HL-60/S4 (cell line): ENCODE results near the gene ST8SIA1.

Source experiments
- in situ Hi-C: fragments of 300-500 bp; cut with MboI; formaldehyde crosslinking; loops from 2 replicates; pipeline ENCODE4 v1.14.3; 2022; ENCODE audit warnings: low sequenced_read_pairs

ST8SIA1 gene

DNA sequence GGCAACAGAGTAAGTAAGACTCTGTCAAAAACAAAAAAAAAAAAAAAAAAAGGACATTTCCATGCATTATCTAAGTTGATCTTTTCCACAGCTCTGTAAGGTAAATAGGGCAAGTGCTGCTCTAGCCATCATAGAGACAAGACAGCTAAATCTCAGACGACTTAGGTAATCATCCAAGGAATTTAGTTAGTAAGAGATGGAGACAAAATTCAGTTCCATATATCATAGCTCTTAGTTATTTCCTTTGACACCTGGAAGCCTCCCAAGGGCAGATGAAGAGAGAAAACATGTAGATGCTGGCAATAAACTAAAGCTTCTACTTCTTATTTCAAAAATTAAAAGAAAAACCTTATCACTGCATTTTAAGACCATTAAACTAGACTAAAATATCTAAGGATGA is 48.7 kb downstream of the ST8SIA1 start:
- in situ Hi-C loops = no loop called here

DNA sequence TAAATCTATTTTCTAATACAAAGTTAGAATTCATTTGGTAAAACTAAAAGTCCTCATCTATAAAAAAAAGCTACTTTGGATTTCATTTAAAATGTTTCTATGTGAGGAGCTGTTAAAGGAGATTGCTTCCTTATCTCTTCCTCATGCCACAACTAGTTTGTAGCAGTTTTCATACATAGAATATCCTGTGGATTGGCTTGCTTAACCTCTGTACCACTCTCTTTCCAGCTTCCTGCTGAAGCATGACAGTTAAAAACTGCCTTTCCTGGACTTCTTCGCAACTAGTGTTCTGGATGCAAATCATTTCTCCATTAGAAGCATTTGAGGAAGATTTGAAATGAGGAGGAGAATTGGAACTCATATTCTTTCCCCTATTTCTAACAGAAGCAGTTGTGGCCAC is 49.6 kb downstream of the ST8SIA1 start:
- in situ Hi-C loops = no loop called here

DNA sequence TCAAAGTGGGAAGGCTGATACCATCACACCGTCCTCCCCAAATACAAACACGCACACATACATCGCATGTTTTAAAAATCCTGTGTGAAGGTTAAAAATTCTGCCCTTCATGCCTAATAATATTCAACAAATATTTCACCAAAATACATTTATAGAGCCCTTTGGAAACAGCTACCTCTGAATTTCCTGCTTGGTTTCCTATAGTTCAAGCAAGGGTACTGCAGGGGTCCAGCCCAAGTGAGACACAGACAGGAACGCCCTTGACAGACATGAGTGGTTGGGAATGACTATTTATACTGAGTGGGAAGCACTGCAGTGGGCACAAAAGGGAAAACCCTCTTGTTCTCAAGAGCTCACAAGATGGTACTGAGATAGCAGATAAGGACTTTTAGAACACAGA is 51.0 kb downstream of the ST8SIA1 start:
- in situ Hi-C loops = no loop called here

DNA sequence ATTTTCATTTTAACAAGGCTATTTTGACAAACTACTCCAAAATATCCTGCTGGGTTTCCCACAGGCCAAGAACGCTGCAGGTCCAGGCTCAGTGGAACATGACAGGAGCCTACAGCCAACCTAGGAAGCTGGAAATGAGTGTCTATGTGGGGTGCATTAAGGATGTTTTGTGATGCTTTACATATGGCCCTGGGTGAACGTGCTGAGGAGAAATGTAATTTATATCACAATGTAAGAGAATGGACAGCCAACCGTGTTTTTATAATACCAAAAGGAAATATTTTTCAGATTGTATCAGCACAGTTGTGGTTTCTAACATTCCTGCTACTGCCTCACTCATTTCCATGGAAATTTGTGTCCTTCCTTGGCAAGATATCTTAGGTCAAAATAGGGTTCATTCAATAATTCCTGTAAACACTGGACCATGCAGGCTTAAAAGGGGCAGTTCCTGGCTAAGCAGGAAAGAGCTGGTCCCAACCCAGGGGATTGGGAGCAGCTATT is 51.5 kb downstream of the ST8SIA1 start:
- in situ Hi-C loops = no loop called here

DNA sequence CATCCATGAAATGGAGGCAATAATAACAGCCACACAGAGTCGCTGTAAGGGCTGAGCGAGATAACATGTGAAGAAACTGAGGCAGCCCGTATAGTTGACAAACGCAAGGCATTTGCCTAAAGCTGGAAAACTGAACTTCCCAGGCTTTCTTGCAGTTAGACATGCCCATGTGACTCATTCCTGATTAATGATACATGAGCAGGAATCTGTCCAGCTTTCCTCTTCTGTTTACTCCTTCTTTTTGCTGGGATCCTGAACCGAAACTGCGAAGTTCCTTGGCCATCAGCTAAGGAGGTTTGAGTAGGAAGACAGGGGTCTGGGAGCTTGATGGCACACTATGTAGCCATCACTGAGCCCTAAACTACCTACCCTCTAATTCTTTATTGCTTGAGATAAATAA is 52.2 kb downstream of the ST8SIA1 start:
- in situ Hi-C loops = no loop called here

DNA sequence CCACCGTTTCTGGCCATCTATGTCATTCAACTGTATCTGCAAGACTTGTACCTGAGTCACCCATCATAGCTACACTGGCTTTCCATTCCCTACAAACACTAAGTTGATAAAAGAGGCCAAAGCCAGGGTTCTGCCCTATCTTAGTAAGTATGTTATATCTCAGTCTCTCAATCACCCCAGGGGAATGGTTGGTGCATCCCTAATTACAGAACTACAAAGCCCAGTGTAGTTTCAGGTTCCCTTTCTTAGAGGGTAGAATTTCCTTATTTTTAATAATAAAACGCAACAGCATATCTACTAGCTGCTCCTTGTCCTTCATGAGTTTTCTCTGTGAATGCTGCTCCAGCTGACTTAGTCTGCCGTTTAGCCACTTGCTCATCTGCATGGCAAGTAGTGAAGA is 57.6 kb downstream of the ST8SIA1 start:
- in situ Hi-C loops = no loop called here

DNA sequence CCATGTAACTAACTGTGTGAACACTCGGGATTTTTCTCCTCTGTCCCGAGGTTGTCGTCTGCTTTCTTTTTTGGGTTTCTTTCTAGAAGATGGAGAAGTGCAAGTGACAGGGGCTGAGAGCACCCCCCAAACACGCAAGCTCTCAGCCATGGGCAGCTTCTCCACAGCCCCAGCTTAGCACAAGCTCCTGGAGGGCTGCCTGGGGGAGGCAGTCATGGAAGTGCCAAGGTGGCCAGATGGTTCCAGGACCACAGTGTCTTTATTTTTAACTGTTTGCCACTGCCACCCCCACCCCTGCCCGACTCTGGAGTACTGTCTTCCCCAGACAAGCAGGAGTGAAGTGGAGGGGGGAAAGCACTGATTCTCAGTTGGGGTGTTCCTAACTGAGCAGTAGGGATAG is 58.2 kb downstream of the ST8SIA1 start:
- in situ Hi-C loops = no loop called here

DNA sequence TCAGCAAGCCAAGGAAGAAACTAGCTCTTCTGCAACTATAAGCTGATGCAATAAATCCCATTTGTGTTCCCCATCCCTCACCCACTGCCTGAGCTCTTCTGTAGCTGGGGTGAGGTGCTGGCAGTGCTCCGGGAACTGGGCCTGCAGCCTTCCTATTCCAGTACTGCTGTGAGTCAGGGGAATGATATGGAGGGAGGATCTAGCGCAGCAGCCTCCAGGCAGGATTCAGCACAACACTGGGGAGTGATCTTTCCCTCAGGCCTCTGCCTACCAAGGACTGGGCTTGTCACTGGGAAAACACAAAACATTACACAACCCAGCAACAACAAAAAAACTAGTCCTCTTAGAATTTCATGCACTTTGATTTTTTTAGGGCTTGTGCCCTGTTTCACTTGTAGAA is 58.7 kb downstream of the ST8SIA1 start:
- in situ Hi-C loops = no loop called here

DNA sequence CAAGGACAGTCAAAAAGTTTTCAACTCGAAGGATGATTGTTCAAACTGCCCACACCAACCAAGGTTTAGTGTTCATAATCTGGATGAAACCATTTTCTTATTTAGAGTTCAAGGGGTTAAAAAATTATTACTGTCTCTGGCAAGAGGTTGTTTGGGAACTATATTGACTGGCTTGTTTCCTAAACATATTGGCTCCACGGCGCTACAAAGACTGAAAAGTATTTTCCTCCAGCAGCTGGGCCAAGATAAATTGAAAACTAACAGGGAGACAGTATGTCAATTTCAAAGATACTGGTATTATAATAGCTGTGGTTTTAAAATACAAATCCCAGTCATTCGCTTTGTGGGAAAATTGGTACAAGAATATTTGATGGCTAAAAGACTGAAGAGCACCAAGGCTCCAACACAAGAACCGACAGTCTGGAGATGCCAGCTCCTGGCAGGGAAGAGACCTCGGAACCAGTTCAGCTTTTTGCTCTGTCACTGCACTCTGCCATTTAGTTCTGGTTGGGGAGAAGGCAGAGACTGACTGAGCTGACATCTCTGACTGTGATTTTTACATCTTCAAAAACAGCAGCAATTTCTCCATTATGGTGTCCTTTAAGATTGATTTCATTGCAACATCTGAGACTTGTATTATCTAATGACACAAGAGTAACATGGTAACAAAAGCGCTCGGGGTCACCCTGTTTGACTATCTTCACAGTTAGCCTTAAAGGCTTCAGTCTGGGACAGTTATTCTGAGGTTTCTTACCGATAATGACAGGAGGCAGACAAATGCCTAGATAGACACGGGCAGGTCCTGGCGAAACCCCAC is 62.0 kb downstream of the ST8SIA1 start:
- in situ Hi-C loops = no loop called here

DNA sequence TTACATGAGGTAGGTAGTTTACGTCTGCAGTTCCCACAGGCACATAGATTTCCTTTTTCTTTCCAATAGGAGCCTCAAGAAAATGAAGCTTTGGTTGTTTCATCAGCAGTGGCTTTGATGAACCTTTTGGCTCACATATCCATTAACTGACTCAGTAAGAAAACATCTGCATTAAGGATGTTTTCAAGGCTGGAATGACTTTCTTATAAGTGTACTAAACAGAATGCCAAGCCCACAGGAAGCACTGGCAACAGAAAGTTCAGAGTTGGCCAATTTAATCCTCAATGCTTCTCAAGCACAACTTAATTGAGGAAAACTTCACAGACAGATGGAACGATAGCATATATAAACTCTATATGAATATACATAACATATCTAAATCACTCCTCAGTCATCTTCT is 63.5 kb downstream of the ST8SIA1 start:
- in situ Hi-C loops = no loop called here

DNA sequence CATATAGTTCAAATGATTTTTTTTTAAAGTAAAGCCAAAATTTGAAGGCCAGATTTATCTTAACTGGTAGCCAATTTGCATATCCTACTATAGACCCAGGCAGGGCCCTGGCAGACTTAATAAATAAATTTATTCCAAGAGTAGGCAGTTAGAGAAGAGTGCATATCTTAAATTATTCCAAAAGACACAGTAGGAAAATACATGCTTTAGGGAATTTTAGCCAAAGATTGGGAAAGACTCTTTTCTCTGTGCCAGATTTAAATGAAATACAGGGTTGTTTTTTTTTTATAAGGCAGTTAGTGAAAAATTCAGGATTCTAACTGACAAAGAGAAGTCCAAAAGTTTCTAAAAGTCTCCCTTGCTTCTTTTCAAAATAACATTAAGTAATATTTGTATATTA is 65.5 kb downstream of the ST8SIA1 start:
- in situ Hi-C loops = no loop called here

DNA sequence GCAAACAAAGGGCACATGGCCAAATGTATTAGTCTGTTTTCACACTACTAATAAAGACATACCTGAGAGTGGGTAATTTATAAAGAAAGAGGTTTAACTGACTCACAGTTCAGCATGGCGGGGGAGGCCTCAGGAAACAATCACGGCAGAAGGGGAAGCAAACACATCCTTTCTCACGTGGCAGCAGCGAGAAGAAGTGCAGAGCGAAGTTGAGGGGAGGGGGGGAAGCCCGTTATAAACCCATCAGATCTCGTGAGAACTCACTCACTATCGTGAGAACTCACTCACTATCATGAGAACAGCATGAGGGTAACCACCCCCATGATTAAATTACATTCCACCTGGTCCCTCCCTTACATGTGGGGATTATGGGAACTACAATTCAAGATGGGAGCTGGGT is 66.1 kb downstream of the ST8SIA1 start:
- in situ Hi-C loops = no loop called here

DNA sequence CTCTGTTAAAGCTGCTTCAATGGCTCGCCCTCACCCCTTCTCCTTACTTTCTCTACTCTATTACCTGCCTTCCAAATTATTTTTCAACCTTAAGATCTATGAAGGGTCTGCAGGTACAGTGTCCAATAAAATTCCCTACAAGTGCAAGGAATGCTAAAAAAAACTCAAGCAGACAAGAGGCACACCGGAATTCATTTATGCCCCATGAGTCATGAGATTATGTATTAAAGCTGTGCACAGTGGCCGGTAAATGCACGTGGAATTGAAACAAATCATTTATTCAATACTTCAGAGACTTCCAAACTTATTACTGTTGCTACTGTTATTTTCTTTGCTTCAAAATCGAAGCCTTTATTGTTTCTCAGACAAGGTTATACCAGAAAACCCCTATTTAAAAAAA is 68.4 kb downstream of the ST8SIA1 start:
- in situ Hi-C loops = no loop called here

DNA sequence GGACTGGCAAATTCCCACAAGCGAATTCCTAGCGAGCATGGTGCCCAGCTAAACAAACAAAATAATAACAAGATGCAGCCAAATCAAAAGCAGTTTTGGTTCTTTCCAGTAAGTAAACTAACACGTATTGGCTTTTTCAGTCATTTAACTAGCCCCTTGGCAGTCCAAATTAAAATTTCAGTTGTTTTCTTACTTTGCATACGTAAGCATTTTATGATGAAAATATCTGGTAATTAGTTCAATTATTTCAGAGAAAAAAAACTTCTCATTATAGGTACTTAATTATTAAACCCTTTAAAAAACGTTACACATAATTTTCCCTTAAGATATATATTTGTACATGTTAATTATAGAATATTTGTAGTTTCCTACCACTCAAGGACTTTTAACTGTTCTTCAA is 70.1 kb downstream of the ST8SIA1 start:
- in situ Hi-C loops = no loop called here

DNA sequence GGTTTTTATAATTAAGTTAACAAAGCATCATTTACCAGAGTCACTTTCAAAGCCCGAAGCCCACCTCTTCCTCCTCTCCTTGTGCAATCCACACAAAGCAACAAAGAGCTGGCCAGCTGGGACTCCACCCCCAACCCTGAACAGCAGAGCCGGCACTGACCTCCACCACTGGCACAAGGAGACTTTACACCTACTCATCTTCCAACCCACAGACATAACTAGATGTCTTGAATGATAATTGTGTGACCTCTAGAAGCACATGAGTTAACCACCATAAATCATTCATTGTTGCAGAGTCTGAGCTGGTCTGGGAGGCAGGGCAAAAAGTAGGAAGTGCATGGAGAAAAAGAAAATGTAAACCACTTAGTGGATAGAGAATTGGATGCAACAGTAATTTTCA is 72.2 kb downstream of the ST8SIA1 start:
- in situ Hi-C loops = no loop called here

DNA sequence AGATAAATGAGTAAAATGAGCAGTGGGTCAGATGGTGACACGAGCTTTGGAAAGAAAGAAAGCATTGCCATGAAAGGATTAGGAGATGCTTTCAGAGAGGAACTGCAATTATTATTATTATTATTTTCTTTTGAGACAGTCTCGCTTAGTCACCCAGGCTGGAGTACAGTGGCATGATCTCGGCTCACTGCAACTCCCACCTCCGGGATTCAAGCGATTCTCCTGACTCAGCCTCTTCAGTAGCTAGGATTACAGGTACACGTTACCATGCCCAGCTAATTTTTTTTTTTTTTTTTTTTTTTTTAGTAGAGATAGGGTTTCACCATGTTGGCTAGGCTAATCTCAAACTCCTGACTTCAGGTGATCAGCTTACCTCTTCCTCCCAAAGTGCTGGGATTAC is 77.4 kb downstream of the ST8SIA1 start:
- in situ Hi-C loops = no loop called here

DNA sequence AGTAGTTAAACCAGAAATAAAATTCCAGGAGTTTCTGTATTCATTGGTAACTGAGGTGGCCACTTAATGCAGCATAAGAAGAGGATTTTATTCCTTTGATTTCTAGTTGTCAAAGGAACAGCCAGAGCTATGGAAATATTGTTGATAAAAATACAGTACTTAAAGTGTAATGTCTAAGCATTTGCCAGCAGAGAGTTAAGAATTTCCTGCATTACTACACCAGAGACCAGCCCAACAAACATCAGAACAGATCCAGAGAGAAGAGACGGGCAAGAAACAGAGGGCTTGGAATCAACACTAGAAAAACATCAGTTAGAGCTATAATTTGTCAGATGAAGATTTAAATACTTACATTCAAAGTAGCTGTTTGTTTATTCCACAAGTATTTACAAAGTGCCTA is 77.9 kb downstream of the ST8SIA1 start:
- in situ Hi-C loops = no loop called here

DNA sequence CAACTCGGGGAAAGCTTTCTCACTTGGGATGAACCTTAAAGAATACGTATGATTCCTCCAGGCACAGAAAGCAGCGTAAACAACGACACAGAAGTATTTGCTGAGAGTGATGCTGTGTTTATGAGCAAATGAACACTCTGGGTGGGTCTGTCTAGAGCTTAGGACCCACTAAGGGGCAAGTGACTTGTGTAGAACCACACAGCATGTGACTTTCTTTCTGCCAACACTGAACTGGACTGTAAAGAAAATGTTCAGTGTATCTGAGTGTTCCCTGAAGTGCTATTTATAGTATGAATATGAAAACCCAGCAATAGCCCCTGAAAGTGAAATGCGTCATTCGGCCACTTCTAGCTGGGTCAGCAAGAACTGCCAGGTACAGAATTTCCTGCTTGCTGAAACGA is 78.5 kb downstream of the ST8SIA1 start:
- in situ Hi-C loops = no loop called here

DNA sequence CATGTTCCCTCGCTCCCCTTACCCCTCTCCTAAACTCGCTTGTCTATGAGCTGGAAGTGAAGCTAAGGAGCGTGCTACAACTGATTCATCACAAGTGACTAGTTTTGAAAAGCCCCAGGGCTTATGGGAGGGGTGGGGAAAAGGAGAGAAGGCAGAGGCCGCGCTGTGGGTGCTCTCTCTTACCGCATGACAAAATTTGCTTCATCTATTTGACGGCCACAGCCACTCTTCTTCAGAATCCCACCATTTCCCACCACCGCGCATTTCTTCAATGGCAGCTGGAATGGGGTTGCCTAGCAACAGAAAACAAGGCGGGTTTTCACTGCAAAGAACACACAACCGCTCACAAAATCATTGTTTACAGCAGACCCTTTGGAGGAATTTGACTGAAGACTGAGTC is 79.4 kb downstream of the ST8SIA1 start:
- in situ Hi-C loops = no loop called here

DNA sequence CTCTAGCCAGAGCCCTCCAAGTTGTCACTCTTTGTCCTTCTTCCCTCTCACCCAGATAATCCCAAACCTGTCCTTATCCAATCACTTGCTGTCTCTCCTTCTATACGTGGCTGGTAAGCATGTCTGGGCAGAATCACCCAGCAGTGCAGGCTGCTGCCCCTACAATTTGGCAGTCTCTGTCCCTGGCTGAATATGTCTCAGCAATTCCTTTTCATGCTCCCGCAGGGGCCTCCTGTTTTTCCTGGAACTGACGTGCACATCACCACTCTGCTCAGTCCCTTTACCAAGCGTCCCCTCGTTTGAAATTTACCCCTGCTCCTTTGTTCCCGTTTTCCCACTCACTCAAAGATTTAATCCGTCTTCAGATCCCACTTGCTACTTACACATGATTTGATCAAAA is 80.0 kb downstream of the ST8SIA1 start:
- in situ Hi-C loops = no loop called here

DNA sequence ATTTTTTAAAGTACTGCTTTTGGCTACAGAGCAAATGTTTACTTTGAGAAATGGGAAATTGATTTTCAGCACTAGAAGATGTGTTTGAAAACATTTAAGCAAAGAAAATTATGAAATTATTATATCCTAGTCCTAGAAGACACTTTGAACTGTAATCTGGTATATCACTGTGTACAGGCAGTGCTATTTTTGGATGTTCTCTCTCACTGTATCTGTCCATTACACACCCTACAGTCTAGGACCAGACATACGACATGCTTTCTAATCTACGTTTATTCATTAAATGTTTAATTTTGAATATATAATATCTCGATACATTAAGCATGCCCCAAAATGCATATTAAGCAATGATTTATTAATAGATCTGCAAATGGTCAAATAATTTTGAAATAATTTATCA is 82.5 kb downstream of the ST8SIA1 start:
- in situ Hi-C loops = no loop called here

DNA sequence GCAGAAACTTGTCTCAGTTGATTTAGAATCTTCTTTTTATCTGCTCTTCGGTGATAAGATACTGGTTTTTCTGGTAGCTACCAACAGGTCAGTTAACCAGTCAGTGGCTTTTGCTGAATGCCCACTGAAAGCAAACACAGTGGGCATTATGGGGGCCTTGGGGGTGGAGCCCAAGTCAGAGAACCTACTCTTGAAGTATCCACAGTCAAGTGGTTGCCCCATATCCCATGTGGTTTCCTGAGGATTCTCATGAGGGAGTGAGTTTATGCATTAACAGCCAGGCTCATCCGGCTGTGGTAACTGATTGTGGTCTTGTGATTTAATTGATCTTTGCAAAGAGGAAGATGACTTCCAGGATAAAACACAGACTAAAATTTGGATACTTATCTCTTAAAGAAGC is 83.7 kb downstream of the ST8SIA1 start:
- in situ Hi-C loops = no loop called here

DNA sequence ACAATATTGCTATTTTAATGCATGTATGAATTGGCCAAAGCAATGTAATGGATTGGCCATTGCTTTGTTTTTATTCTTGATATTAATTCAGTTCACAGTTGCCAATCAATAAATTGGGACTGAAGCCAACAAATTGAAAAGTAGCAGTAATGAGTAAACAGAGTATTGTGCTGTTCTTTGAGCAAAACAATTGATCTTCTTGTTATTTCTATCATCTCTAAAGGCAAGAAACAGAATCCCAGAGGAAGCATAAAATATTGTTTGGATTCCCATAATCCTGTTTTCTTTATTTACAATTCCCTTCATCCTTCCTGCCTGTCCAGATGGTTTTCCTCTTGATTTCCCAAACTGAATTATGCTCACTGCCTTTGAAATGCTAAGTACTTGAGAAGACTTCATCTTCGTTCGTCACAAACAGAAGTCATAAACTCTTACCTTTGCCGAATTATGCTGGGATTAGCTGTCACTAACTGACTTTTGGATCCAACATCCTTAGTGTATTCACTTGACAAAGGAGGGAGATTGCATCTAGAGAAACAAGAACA is 85.9 kb downstream of the ST8SIA1 start:
- in situ Hi-C loops = no loop called here
